ENCODE results near the gene UTP4. TPM values are rescaled to one million over a fixed set of nuclear protein-coding genes. Genes with fewer than 3 reads are reported as not detected.
A peak's percentile ranks its signal among the peaks of the same experiment; 100 is the strongest.
"Not testable (repeated sequence)": the region's sequence is repeated elsewhere in the genome, so short reads cannot be mapped to it uniquely, and the experiment has no call there.

Gene UTP4
- total RNA-seq, 4 donors from 2014 or later, result 12.1 to 45.1 (median 31.4) TPM

DNA sequence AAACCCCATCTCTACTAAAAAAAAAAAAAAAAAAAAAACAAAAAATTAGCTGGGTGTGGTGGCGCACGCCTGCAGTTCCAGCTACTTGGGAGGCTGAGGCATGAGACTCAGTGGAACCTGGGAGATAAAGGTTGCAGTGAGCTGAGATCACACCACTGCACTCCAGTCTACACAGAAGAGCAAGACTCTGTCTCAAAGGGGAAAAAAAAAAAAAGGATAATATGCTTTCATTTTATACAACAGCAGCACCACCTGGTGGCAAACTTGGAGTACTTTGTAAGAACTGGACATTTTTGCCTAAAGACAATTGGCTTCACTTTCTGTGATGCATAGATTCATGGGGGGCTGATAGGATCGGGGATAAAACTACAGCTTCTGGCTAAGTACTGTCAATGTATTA lies 8.5 kb upstream of the UTP4 start:
- intact Hi-C loops (cut with DNase I; ENCODE audit: low total_unique reads), result loop anchor here (5.0 kb wide), 1 partner anchor 597 kb away; no protein-coding TSS in a partner anchor
- H3K27ac ChIP-seq, result no peak overlapping the region
- peak in 1 of 2 donors; percentile 56 for DNase-seq
- no peaks in the 10 kb centered on the region for H3K36me3 ChIP-seq
- no peaks in the 10 kb centered on the region for H3K4me1 ChIP-seq
- no peaks in the 10 kb centered on the region for H3K9me3 ChIP-seq
- no peak overlapping the region for H3K4me3 ChIP-seq
- no peaks in the 10 kb centered on the region for H3K27me3 ChIP-seq
- no peak for TF ChIP-seq POLR2A (IDR thresholded peaks at IDR 0.05)
- TF ChIP-seq, protein P1, sequence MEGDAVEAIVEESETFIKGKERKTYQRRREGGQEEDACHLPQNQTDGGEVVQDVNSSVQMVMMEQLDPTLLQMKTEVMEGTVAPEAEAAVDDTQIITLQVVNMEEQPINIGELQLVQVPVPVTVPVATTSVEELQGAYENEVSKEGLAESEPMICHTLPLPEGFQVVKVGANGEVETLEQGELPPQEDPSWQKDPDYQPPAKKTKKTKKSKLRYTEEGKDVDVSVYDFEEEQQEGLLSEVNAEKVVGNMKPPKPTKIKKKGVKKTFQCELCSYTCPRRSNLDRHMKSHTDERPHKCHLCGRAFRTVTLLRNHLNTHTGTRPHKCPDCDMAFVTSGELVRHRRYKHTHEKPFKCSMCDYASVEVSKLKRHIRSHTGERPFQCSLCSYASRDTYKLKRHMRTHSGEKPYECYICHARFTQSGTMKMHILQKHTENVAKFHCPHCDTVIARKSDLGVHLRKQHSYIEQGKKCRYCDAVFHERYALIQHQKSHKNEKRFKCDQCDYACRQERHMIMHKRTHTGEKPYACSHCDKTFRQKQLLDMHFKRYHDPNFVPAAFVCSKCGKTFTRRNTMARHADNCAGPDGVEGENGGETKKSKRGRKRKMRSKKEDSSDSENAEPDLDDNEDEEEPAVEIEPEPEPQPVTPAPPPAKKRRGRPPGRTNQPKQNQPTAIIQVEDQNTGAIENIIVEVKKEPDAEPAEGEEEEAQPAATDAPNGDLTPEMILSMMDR (IDR thresholded peaks at IDR 0.05), result peak; percentile 48 to 69 (median 67)

DNA sequence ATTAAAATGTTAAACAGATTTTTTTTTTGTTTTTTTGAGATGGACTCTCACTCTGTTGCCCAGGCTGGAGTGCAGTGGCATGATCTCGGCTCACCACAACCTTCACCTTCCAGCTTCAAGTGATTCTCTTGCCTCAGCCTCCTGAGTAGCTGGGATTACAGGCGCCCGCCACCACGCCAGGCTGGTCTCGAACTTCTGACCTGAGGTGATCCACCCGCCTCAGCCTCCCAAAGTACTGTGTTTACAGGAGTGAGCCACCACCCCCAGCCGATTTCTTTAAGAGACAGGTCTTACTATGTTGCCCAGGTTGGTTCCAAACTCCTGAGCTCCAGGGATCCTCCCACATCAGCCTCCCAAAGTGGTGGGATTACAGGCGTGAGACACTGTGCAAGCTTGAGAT lies 8.0 kb upstream of the UTP4 start:
- not testable (repeated sequence) for DNase-seq

DNA sequence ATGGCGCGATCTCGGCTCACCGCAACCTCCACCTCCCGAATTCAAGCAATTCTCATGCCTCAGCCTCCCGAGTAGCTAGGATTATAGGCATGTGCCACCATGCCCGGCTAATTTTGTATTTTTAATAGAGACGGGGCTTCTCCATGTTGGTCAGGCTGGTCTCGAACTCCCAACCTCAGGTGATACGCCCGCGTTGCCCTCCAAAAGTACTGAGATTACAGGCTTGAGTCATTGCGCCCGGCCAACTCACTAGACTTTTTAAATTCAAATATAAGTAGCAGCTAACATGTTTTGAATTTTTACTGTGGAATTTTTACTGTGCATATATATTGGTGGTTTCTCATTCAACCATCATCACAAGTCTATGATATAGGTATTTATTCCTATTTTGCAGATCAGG lies 7.5 kb upstream of the UTP4 start:
- intact Hi-C loops (cut with DNase I; ENCODE audit: low total_unique reads), result loop anchor here (5.0 kb wide), 1 partner anchor 598 kb away; no protein-coding TSS in a partner anchor
- not testable (repeated sequence) for DNase-seq, H3K4me3 ChIP-seq, H3K9me3 ChIP-seq, H3K4me1 ChIP-seq, H3K27ac ChIP-seq, H3K27me3 ChIP-seq, H3K36me3 ChIP-seq

More for the DNA sequence above, 8.0 kb upstream of the UTP4 start:
- H3K36me3 ChIP-seq, H3K4me3 ChIP-seq, H3K27me3 ChIP-seq, H3K9me3 ChIP-seq, H3K4me1 ChIP-seq, H3K27ac ChIP-seq: not testable (repeated sequence)
- intact Hi-C loops (cut with DNase I; ENCODE audit: low total_unique reads), result loop anchor here (5.0 kb wide), 1 partner anchor 597 kb away; no protein-coding TSS in a partner anchor

DNA sequence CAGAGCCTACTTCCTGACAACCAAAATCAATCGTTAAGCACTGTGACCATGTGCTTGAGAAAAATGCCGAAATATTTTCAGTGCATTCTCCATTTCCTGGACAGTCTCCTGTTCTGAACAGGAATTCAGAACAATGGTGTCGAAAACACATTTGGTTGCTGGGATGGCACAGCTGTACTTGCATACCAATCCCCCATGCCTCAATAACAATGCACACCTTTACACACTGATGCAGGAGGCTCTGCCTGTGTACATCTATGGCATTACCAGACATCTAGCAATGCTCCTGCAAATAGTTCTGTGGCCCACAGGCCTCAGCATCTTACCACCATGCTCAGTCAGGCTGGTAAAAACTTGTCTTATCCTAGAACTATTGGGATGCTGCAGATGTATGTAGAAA lies 6.2 kb upstream of the UTP4 start:
- H3K27me3 ChIP-seq, result no peaks in the 10 kb centered on the region
- no peaks in the 10 kb centered on the region for H3K36me3 ChIP-seq
- no peak for DNase-seq
- H3K4me1 ChIP-seq, result peaks cover 0 to 12% of the 10 kb centered on the region in 2 donors
- no peaks in the 10 kb centered on the region for H3K9me3 ChIP-seq
- H3K4me3 ChIP-seq, result no peak overlapping the region
- no peak overlapping the region for H3K27ac ChIP-seq
- no peak for TF ChIP-seq POLR2A (IDR thresholded peaks at IDR 0.05)
- TF ChIP-seq, protein P1 (IDR thresholded peaks at IDR 0.05), result no peak
- intact Hi-C loops (cut with DNase I; ENCODE audit: low total_unique reads), result no loop called here

DNA sequence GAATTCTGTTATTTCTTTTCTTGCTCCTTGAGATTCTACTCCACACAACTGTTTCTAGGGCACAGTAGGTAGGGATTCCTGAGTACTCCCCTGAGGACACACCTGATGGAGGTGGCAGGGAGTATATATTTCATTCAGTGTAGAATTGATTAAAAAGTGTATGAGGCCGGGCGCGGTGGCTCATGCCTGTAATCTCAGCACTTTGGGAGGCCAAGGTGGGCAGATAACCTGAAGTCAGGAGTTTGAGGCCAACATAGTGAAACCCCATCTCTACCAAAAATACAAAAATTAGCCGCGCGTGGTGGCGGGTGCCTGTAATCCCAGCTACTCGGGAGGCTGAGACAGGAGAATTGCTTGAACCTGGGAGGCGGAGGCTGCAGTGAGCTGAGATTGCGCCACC lies 5.6 kb upstream of the UTP4 start:
- intact Hi-C loops (cut with DNase I; ENCODE audit: low total_unique reads), result not testable (repeated sequence)

DNA sequence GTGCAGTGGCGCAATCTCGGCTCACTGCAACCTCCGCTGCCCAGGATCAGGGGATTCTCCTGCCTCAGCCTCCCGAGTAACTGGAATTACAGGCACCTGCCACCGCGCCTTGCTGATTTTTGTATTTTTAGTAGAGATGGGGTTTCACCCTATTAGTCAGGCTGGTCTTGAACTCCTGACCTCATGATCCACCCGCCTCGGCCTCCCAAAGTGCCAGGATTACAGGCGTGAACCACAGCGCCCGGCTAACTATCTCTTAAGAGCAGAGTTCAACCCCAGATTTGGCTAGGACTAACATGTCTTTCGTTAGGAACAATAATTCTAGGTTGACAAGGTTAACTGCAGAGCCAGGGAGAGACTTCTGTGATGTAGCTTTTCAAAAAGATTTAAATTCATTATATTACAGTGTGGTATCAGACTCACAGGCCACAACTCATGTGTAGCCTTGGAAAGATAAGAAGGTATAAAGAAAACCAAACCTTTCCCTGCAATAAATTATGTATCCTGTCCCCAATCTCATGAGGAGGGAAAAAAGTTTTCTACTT lies 4.4 kb upstream of the UTP4 start:
- no peaks in the 10 kb centered on the region for H3K36me3 ChIP-seq
- no peaks in the 10 kb centered on the region for H3K27me3 ChIP-seq
- DNase-seq, result no peak
- peaks cover 0 to 12% of the 10 kb centered on the region in 2 donors for H3K4me1 ChIP-seq
- intact Hi-C loops (cut with DNase I; ENCODE audit: low total_unique reads), result no loop called here
- no peak for TF ChIP-seq POLR2A (IDR thresholded peaks at IDR 0.05)
- TF ChIP-seq, protein P1 (IDR thresholded peaks at IDR 0.05), result no peak
- no peaks in the 10 kb centered on the region for H3K9me3 ChIP-seq
- no peak overlapping the region for H3K27ac ChIP-seq
- H3K4me3 ChIP-seq, result no peak overlapping the region

More for the DNA sequence above, 5.6 kb upstream of the UTP4 start:
- H3K27me3 ChIP-seq, H3K27ac ChIP-seq, H3K36me3 ChIP-seq, H3K4me3 ChIP-seq, H3K9me3 ChIP-seq, DNase-seq: not testable (repeated sequence)
- peaks cover 0 to 12% of the 10 kb centered on the region in 2 donors for H3K4me1 ChIP-seq

DNA sequence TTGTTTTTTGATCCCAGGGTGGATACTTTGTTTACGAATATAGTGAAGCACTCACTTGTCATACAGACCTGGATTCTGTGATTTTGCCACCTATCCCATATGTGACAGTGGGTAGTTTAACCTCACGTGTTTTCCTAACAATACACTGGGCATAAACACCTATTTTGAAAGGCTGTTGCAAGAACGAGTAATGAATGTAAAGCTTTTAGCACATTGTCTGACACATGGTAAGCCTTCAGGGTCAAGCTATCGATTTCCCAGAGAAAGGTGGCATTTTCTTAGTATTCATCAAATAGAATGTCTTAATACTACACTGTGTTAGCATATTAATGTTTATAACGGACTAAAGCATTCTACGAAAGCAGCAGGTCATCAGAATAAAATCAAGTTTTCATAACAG lies 2.0 kb upstream of the UTP4 start:
- H3K4me1 ChIP-seq, result peaks cover 0 to 12% of the 10 kb centered on the region in 2 donors
- H3K9me3 ChIP-seq, result no peaks in the 10 kb centered on the region
- TF ChIP-seq POLR2A (IDR thresholded peaks at IDR 0.05), result no peak
- TF ChIP-seq, protein P1 (IDR thresholded peaks at IDR 0.05), result no peak
- intact Hi-C loops (cut with DNase I; ENCODE audit: low total_unique reads), result no loop called here
- no peak for DNase-seq
- no peak overlapping the region for H3K27ac ChIP-seq
- H3K27me3 ChIP-seq, result no peaks in the 10 kb centered on the region
- no peak overlapping the region for H3K4me3 ChIP-seq
- no peaks in the 10 kb centered on the region for H3K36me3 ChIP-seq
